Activated naive CD8-positive, alpha-beta T cell treated with anti-CD3 and anti-CD28 coated beads, Interleukin-2, amount 10 ng/mL, durations not matched to agents 7 days and 5 days (primary cell): ENCODE results near the gene HDAC2. TPM values are rescaled to one million over a fixed set of nuclear protein-coding genes. Genes with fewer than 3 reads are reported as not detected.
A peak's percentile ranks its signal among the peaks of the same experiment; 100 is the strongest.
"Not testable (repeated sequence)": the region's sequence is repeated elsewhere in the genome, so short reads cannot be mapped to it uniquely, and the experiment has no call there.

Experiments
- ATAC-seq: fragments of 150-1000 bp; cut with Tn5 transposase; one replicate; pipeline ENCODE4 v1.10.0; 2021; ENCODE audit warnings: low read depth, moderate library complexity
- POLR2A ChIA-PET: fragments of 350-600 bp; sonication (Branson Sonifier 250); formaldehyde crosslinking; loops from one replicate; lab custom pipeline; 2021; ENCODE audit warnings: antibody characterized with exemption; lab: Charles Lee
- DNase-seq: peaks from one replicate; pipeline ENCODE4 v3.0.0; 2021
- H3K27ac Mint-ChIP-seq: one replicate; pipeline ENCODE4 v1.8.0; 2022; ENCODE audit warnings: mild to moderate bottlenecking, mixed read lengths
- H3K27me3 Mint-ChIP-seq: one replicate; pipeline ENCODE4 v1.8.0; 2022; ENCODE audit warnings: mild to moderate bottlenecking, moderate library complexity, mixed read lengths
- H3K36me3 Mint-ChIP-seq: one replicate; pipeline ENCODE4 v1.8.0; 2021; ENCODE audit warnings: mild to moderate bottlenecking, mixed read lengths
- H3K4me1 Mint-ChIP-seq: one replicate; pipeline ENCODE4 v1.8.0; 2021; ENCODE audit warnings: mixed read lengths
- H3K4me3 Mint-ChIP-seq: one replicate; pipeline ENCODE4 v1.8.0; 2022; ENCODE audit warnings: mild to moderate bottlenecking, moderate library complexity, mixed read lengths
- H3K9me3 Mint-ChIP-seq: one replicate; pipeline ENCODE4 v1.8.0; 2021; ENCODE audit warnings: mixed read lengths
- total RNA-seq, 2 experiments: library from RNA; stranded (reverse); gene quantifications; one replicate each; pipeline ENCODE4 v1.2.3, GENCODE V29; 2021

Gene HDAC2
- total RNA-seq, 2 experiments from 2014 or later, result 56.9 to 59.5 TPM

GRCh38 chr6:113960795-113961194 lies 10.2 kb downstream of the HDAC2 start:
- POLR2A ChIA-PET, result interaction anchor here (1.0 kb wide), 1 partner anchor 10 kb away, joined by 3 read pairs; the partner anchor contains the start of gene HDAC2
- Mint-ChIP-seq H3K27ac (no peak overlapping the region), H3K4me3 (no peak overlapping the region), H3K27me3 (no peaks in the 10 kb centered on the region), H3K4me1 (peaks cover 3% of the 10 kb centered on the region), H3K9me3 (no peaks in the 10 kb centered on the region), H3K36me3 (peaks cover 18% of the 10 kb centered on the region)
- ATAC-seq (no peak), DNase-seq (no peak)

GRCh38 chr6:113959235-113959634 lies 11.7 kb downstream of the HDAC2 start:
- H3K9me3 Mint-ChIP-seq, result no peaks in the 10 kb centered on the region
- DNase-seq (no peak), ATAC-seq (no peak)
- H3K36me3 Mint-ChIP-seq, result peaks cover 20% of the 10 kb centered on the region
- no peaks in the 10 kb centered on the region for H3K4me1 Mint-ChIP-seq
- H3K4me3 Mint-ChIP-seq, result no peak overlapping the region
- POLR2A ChIA-PET, result no interaction called here
- H3K27ac Mint-ChIP-seq, result no peak overlapping the region
- no peaks in the 10 kb centered on the region for H3K27me3 Mint-ChIP-seq

- POLR2A ChIA-PET, result no interaction called here
- no peak for DNase-seq
- H3K9me3 Mint-ChIP-seq, result no peaks in the 10 kb centered on the region
- H3K36me3 Mint-ChIP-seq, result peaks cover 19% of the 10 kb centered on the region
- no peak for ATAC-seq
- no peak overlapping the region for H3K4me3 Mint-ChIP-seq
- H3K4me1 Mint-ChIP-seq, result no peaks in the 10 kb centered on the region
- H3K27ac Mint-ChIP-seq, result no peak overlapping the region
- H3K27me3 Mint-ChIP-seq, result no peaks in the 10 kb centered on the region
Measured at GRCh38 chr6:113954653-113955052, 16.3 kb downstream of the HDAC2 start.

GRCh38 chr6:113953346-113953745 lies 17.6 kb downstream of the HDAC2 start:
- Mint-ChIP-seq H3K36me3 (peaks cover 19% of the 10 kb centered on the region), H3K27me3 (no peaks in the 10 kb centered on the region), H3K27ac (no peak overlapping the region)

GRCh38 chr6:113949499-113949898 lies 21.4 kb downstream of the HDAC2 start:
- POLR2A ChIA-PET, result no interaction called here
- DNase-seq (no peak), ATAC-seq (no peak)
- Mint-ChIP-seq H3K27me3 (no peaks in the 10 kb centered on the region), H3K4me1 (no peaks in the 10 kb centered on the region), H3K36me3 (peaks cover 13% of the 10 kb centered on the region), H3K4me3 (no peak overlapping the region), H3K27ac (no peak overlapping the region), H3K9me3 (no peaks in the 10 kb centered on the region)

More at GRCh38 chr6:113953346-113953745, 17.6 kb downstream of the HDAC2 start:
- Mint-ChIP-seq H3K4me1 (no peaks in the 10 kb centered on the region), H3K4me3 (no peak overlapping the region), H3K9me3 (no peaks in the 10 kb centered on the region)
- POLR2A ChIA-PET, result no interaction called here
- ATAC-seq (no peak), DNase-seq (no peak)

- ATAC-seq, result no peak
- DNase-seq, result no peak
- H3K9me3 Mint-ChIP-seq, result no peaks in the 10 kb centered on the region
- H3K27ac Mint-ChIP-seq, result no peak overlapping the region
- peaks cover 18% of the 10 kb centered on the region for H3K36me3 Mint-ChIP-seq
- POLR2A ChIA-PET, result no interaction called here
- no peaks in the 10 kb centered on the region for H3K4me1 Mint-ChIP-seq
- no peaks in the 10 kb centered on the region for H3K27me3 Mint-ChIP-seq
- H3K4me3 Mint-ChIP-seq, result no peak overlapping the region
Measured at GRCh38 chr6:113944701-113945100, 26.2 kb downstream of the HDAC2 start.

- Mint-ChIP-seq H3K4me1 (no peaks in the 10 kb centered on the region), H3K9me3 (no peaks in the 10 kb centered on the region), H3K36me3 (peaks cover 10% of the 10 kb centered on the region), H3K4me3 (no peak overlapping the region), H3K27me3 (no peaks in the 10 kb centered on the region), H3K27ac (no peak overlapping the region)
- ATAC-seq (no peak), DNase-seq (no peak)
- POLR2A ChIA-PET, result no interaction called here
Measured at GRCh38 chr6:113939825-113940224, 31.1 kb downstream of the HDAC2 start.

- Mint-ChIP-seq H3K9me3 (no peaks in the 10 kb centered on the region), H3K27me3 (no peaks in the 10 kb centered on the region), H3K27ac (peak overlapping the region; percentile 4), H3K4me3 (no peak overlapping the region), H3K4me1 (no peaks in the 10 kb centered on the region), H3K36me3 (peaks cover 9% of the 10 kb centered on the region)
- POLR2A ChIA-PET, result no interaction called here
- DNase-seq, result no peak
- no peak for ATAC-seq
Measured at GRCh38 chr6:113936093-113936934, 34.6 kb downstream of the HDAC2 start.

- peaks cover 10% of the 10 kb centered on the region for H3K9me3 Mint-ChIP-seq
- H3K4me3 Mint-ChIP-seq, result no peak overlapping the region
- POLR2A ChIA-PET, result no interaction called here
- H3K36me3 Mint-ChIP-seq, result peaks cover 14% of the 10 kb centered on the region
- H3K27me3 Mint-ChIP-seq, result peaks cover 10% of the 10 kb centered on the region
- H3K27ac Mint-ChIP-seq, result no peak overlapping the region
- no peak for ATAC-seq
- DNase-seq, result no peak
- no peaks in the 10 kb centered on the region for H3K4me1 Mint-ChIP-seq
Measured at GRCh38 chr6:113934101-113934500, 36.8 kb downstream of the HDAC2 start.

GRCh38 chr6:113931907-113932306 lies 39.0 kb downstream of the HDAC2 start:
- H3K4me1 Mint-ChIP-seq, ATAC-seq, POLR2A ChIA-PET, DNase-seq, H3K27ac Mint-ChIP-seq, H3K4me3 Mint-ChIP-seq: not testable (repeated sequence)
- peaks cover 12% of the 10 kb centered on the region for H3K9me3 Mint-ChIP-seq
- H3K36me3 Mint-ChIP-seq, result peaks cover 14% of the 10 kb centered on the region
- H3K27me3 Mint-ChIP-seq, result peaks cover 16% of the 10 kb centered on the region

GRCh38 chr6:113930183-113930582 lies 40.8 kb downstream of the HDAC2 start:
- ATAC-seq (no peak), DNase-seq (no peak)
- H3K27me3 Mint-ChIP-seq, result peaks cover 16% of the 10 kb centered on the region
- H3K27ac Mint-ChIP-seq, result no peak overlapping the region
- peaks cover 12% of the 10 kb centered on the region for H3K9me3 Mint-ChIP-seq
- H3K4me3 Mint-ChIP-seq, result no peak overlapping the region
- POLR2A ChIA-PET, result no interaction called here
- H3K4me1 Mint-ChIP-seq, result no peaks in the 10 kb centered on the region
- peaks cover 11% of the 10 kb centered on the region for H3K36me3 Mint-ChIP-seq

- ATAC-seq (no peak), DNase-seq (no peak)
- Mint-ChIP-seq H3K27me3 (peaks cover 22% of the 10 kb centered on the region), H3K4me1 (no peaks in the 10 kb centered on the region), H3K27ac (no peak overlapping the region), H3K9me3 (peaks cover 13% of the 10 kb centered on the region), H3K4me3 (no peak overlapping the region), H3K36me3 (peaks cover 7% of the 10 kb centered on the region)
- POLR2A ChIA-PET, result no interaction called here
Measured at GRCh38 chr6:113927001-113927400, 43.9 kb downstream of the HDAC2 start.

GRCh38 chr6:113925378-113925777 lies 45.6 kb downstream of the HDAC2 start:
- no peak overlapping the region for H3K4me3 Mint-ChIP-seq
- POLR2A ChIA-PET, result no interaction called here
- H3K9me3 Mint-ChIP-seq, result peaks cover 11% of the 10 kb centered on the region
- peaks cover 7% of the 10 kb centered on the region for H3K4me1 Mint-ChIP-seq
- no peak for ATAC-seq
- peaks cover 6% of the 10 kb centered on the region for H3K36me3 Mint-ChIP-seq
- no peak overlapping the region for H3K27ac Mint-ChIP-seq
- no peak for DNase-seq
- H3K27me3 Mint-ChIP-seq, result peaks cover 22% of the 10 kb centered on the region

GRCh38 chr6:113924312-113924723 lies 46.6 kb downstream of the HDAC2 start:
- peaks cover 9% of the 10 kb centered on the region for H3K4me1 Mint-ChIP-seq
- H3K9me3 Mint-ChIP-seq, result peaks cover 4% of the 10 kb centered on the region
- ATAC-seq (no peak), DNase-seq (no peak)
- H3K36me3 Mint-ChIP-seq, result no peaks in the 10 kb centered on the region
- H3K27me3 Mint-ChIP-seq, result peaks cover 13% of the 10 kb centered on the region
- no peak overlapping the region for H3K27ac Mint-ChIP-seq
- POLR2A ChIA-PET, result no interaction called here
- no peak overlapping the region for H3K4me3 Mint-ChIP-seq
